GM12801 (cell line): Measurements from ENCODE around the gene HMMR.

Source experiments
- CTCF ChIP-seq: IDR thresholded peaks from one replicate; pipeline ENCODE4 v1.5.1; 2011; ENCODE audit warnings: control low read depth; ENCODE audit not compliant: insufficient read length; ENCODE audit errors: extremely low read depth

Gene HMMR

GRCh38 chr5:163460562-163461171 is at the start of gene HMMR:
Gene HMMR (plus strand): TSS chr5:163460632. CDS start chr5:163460693, 61 bp downstream.
- no peak for TF ChIP-seq CTCF

- TF ChIP-seq CTCF = no peak
These were observed 35.6 kb upstream of the HMMR start for GRCh38 chr5:163424836-163425235.

- TF ChIP-seq CTCF = no peak
These were observed 27.9 kb upstream of the HMMR start for GRCh38 chr5:163432544-163432943.

- TF ChIP-seq CTCF = no peak
These were observed 27.2 kb upstream of the HMMR start for GRCh38 chr5:163433271-163433670.

- TF ChIP-seq CTCF = no peak
These were observed 26.0 kb upstream of the HMMR start for GRCh38 chr5:163434401-163434866.

GRCh38 chr5:163436515-163436914 is 23.9 kb upstream of the HMMR start:
- no peak for TF ChIP-seq CTCF

- no peak for TF ChIP-seq CTCF
These were observed 23.5 kb upstream of the HMMR start for GRCh38 chr5:163437011-163437308.
